IMR-90 (cell line): Measurements from ENCODE around the gene MYL4. TPM values are rescaled to one million over a fixed set of nuclear protein-coding genes. Genes with fewer than 3 reads are reported as not detected.

Experiments used
- ATAC-seq: fragments of 200-7000 bp; cut with Tn5 transposase; 2 replicates; pipeline ENCODE4 v1.9.1; 2020; ENCODE audit warnings: low read depth, mild to moderate bottlenecking, moderate library complexity
- BruUV-seq: library from RNA; stranded (reverse); fragments of 400-500 nt; replicated peaks from 2 replicates; lab custom pipeline; 2021; lab: Mats Ljungman, UMichigan
- CTCF ChIA-PET: fragments of 300-600 bp; formaldehyde crosslinking; extraction: SDS; loops from one replicate; lab custom pipeline; 2021; ENCODE audit warnings: antibody characterized with exemption; lab: Yijun Ruan, JAX
- POLR2A ChIA-PET: fragments of 300-600 bp; sonication (Branson Sonifier 250); formaldehyde crosslinking; loops from one replicate; lab custom pipeline; 2022; ENCODE audit warnings: antibody characterized with exemption; ENCODE audit not compliant: unreplicated experiment; lab: Charles Lee
- DNase-seq: peaks from one replicate; pipeline ENCODE4 v3.0.0; 2013
- H2AFZ ChIP-seq: replicated peaks from 2 replicates; pipeline ENCODE3; 2013; ENCODE audit warnings: low read length, mild to moderate bottlenecking; ENCODE audit not compliant: poor library complexity
- H2AK5ac ChIP-seq: 2 replicates; pipeline ENCODE4 v1.6.1; 2013; ENCODE audit warnings: low read depth, low read length, inconsistent platforms
- H2AK9ac ChIP-seq: replicated peaks from 2 replicates; pipeline ENCODE3; 2013; ENCODE audit warnings: mild to moderate bottlenecking, low read depth, low read length, moderate library complexity; ENCODE audit not compliant: poor library complexity
- H2BK120ac ChIP-seq: 2 replicates; pipeline ENCODE4 v1.6.1; 2013; ENCODE audit warnings: low read depth, low read length, inconsistent platforms
- H2BK15ac ChIP-seq: 3 replicates; pipeline ENCODE4 v1.6.1; 2013; ENCODE audit warnings: low read depth, low read length, inconsistent platforms
- H2BK20ac ChIP-seq: 2 replicates; pipeline ENCODE4 v1.6.1; 2013; ENCODE audit warnings: low read depth, mild to moderate bottlenecking, inconsistent platforms, low read length, moderate library complexity
- H2BK5ac ChIP-seq: 2 replicates; pipeline ENCODE4 v1.6.1; 2013; ENCODE audit warnings: mild to moderate bottlenecking, low read depth, low read length, inconsistent platforms; ENCODE audit not compliant: poor library complexity, severe bottlenecking
- H3K14ac ChIP-seq: replicated peaks from 2 replicates; pipeline ENCODE4 v1.6.1; 2013; ENCODE audit warnings: low read depth, low read length, inconsistent platforms
- H3K18ac ChIP-seq: 2 replicates; pipeline ENCODE4 v1.6.1; 2013; ENCODE audit warnings: low read depth, low read length, control low read depth
- H3K23ac ChIP-seq: 2 replicates; pipeline ENCODE4 v1.6.1; 2013; ENCODE audit warnings: low read depth, low read length, inconsistent platforms
- H3K27ac ChIP-seq: 2 replicates; pipeline ENCODE4 v1.5.1; 2013; ENCODE audit warnings: mild to moderate bottlenecking, control low read depth, low read length; ENCODE audit not compliant: insufficient read depth
- H3K27me3 ChIP-seq: 2 replicates; pipeline ENCODE4 v1.6.1; 2013; ENCODE audit warnings: low read length; ENCODE audit not compliant: control insufficient read depth, insufficient read depth
- H3K36me3 ChIP-seq: 2 replicates; pipeline ENCODE4 v1.6.1; 2013; ENCODE audit warnings: low read length, mixed read lengths; ENCODE audit not compliant: control insufficient read depth, insufficient read depth
- H3K4ac ChIP-seq: 2 replicates; pipeline ENCODE4 v1.6.1; 2013; ENCODE audit warnings: low read depth, low read length, inconsistent platforms
- H3K4me1 ChIP-seq: 2 replicates; pipeline ENCODE4 v1.6.1; 2013; ENCODE audit warnings: low read length, mixed read lengths; ENCODE audit not compliant: control insufficient read depth, insufficient read depth
- H3K4me2 ChIP-seq: 2 replicates; pipeline ENCODE4 v1.6.1; 2013; ENCODE audit warnings: low read depth, mild to moderate bottlenecking, control low read depth, low read length, moderate library complexity
- H3K4me3 ChIP-seq: 2 replicates; pipeline ENCODE4 v1.5.1; 2013; ENCODE audit warnings: low read depth, mild to moderate bottlenecking, control low read depth, low read length, moderate library complexity; ENCODE audit not compliant: insufficient read depth
- H3K56ac ChIP-seq: 2 replicates; pipeline ENCODE4 v1.6.1; 2013; ENCODE audit warnings: low read length, inconsistent platforms; ENCODE audit not compliant: insufficient read depth; ENCODE audit errors: extremely low read depth
- H3K79me1 ChIP-seq, 2 experiments: 2 replicates each; pipeline ENCODE4 v1.6.1; 2013; ENCODE audit warnings: low read length in 2 of 2, inconsistent platforms in 1 of 2, low read depth in 1 of 2
- H3K9ac ChIP-seq: 2 replicates; pipeline ENCODE4 v1.6.1; 2013; ENCODE audit warnings: low read depth, low read length, control low read depth
- H3K9me1 ChIP-seq: 2 replicates; pipeline ENCODE4 v1.6.1; 2013; ENCODE audit warnings: low read length, inconsistent platforms; ENCODE audit not compliant: insufficient read depth
- H3K9me3 ChIP-seq: 2 replicates; pipeline ENCODE4 v1.6.1; 2013; ENCODE audit warnings: low read length; ENCODE audit not compliant: control insufficient read depth, insufficient read depth
- H4K20me1 ChIP-seq: 2 replicates; pipeline ENCODE4 v1.6.1; 2013; ENCODE audit warnings: low read length, inconsistent platforms; ENCODE audit not compliant: insufficient read depth
- H4K5ac ChIP-seq: 2 replicates; pipeline ENCODE4 v1.6.1; 2013; ENCODE audit warnings: mild to moderate bottlenecking, low read depth, low read length, control low read depth
- H4K8ac ChIP-seq, 2 experiments: 2 replicates each; pipeline ENCODE4 v1.6.1; 2013; ENCODE audit warnings: low read depth in 2 of 2, low read length in 2 of 2, control low read depth in 1 of 2, inconsistent platforms in 1 of 2
- H4K91ac ChIP-seq: 2 replicates; pipeline ENCODE4 v1.6.1; 2013; ENCODE audit warnings: low read depth, low read length, inconsistent platforms; ENCODE audit not compliant: insufficient read depth
- RCOR1 ChIP-seq: IDR thresholded peaks from 2 replicates; pipeline ENCODE4 v1.6.1; 2012; ENCODE audit warnings: mild to moderate bottlenecking, low read length, improper control_type of control experiment; ENCODE audit not compliant: insufficient replicate concordance
- WGBS, 2 experiments: methylation state at CpG; one replicate each; pipeline versions ENCODE4 v1.1.5 to v1.1.7; 2013; ENCODE audit warnings: missing lambda C conversion rate in 2 of 2; ENCODE audit not compliant: insufficient read length in 1 of 2; ENCODE audit errors: extremely low coverage in 2 of 2; 5-methylcytosine and 5-hydroxymethylcytosine counted together
- dilution Hi-C: fragments of 300-500 bp; cut with HindIII; formaldehyde crosslinking; loops from one replicate; pipeline ENCODE4 v1.14.3; 2018; ENCODE audit warnings: low sequenced_read_pairs; ENCODE audit not compliant: unreplicated experiment
- in situ Hi-C: fragments of 300-500 bp; cut with MboI; formaldehyde crosslinking; loops from 3 replicates; pipeline ENCODE4 v1.14.3; 2019; ENCODE audit warnings: low sequenced_read_pairs, inconsistent platforms, mixed read lengths
- intact Hi-C: fragments of 100-400 bp; cut with micrococcal nuclease; formaldehyde crosslinking; loops from 2 replicates; pipeline ENCODE4 v1.10.0; 2022
- polyA plus RNA-seq, 3 experiments: library from polyadenylated mRNA; depleted of rRNA; stranded (reverse); fragments of >200 nt; gene quantifications; 2 replicates each; pipeline ENCODE4 v1.2.3, GENCODE V29; 2012; ENCODE audit warnings: low replicate concordance in 1 of 3
- total RNA-seq: library from RNA; depleted of rRNA; stranded (reverse); fragments of >200 nt; gene quantifications from 2 replicates; pipeline ENCODE4 v1.2.3, GENCODE V29; 2012

The MYL4 gene
- total and polyA plus RNA-seq, 2 of the 4 experiments (the other 2 are of a cell fraction): not detected

- peak overlapping the region; percentile 78 for H3K14ac ChIP-seq
- H3K4me3 ChIP-seq: no peak overlapping the region
- H2AK9ac ChIP-seq: peak overlapping the region; percentile 59
- peak overlapping the region; percentile 86 for H2AK5ac ChIP-seq
- ChIA-PET POLR2A (no interaction called here), CTCF (interaction anchor here (0.9 to 1.5 kb wide), 3 partner anchors 10 to 74 kb away, joined by 3 to 5 read pairs (median 4); no protein-coding TSS in a partner anchor)
- H3K4me2 ChIP-seq: no peak overlapping the region
- peak overlapping the region; percentile 57 for H3K18ac ChIP-seq
- in situ Hi-C loops (no loop called here), dilution Hi-C loops (no loop called here), intact Hi-C loops (no loop called here)
- no peak for ATAC-seq
- no peaks in the 10 kb centered on the region; the same call in 1 of the 2 replicates for H3K9me3 ChIP-seq
- TF ChIP-seq RCOR1: no peak
- peak overlapping the region; percentile 57 for H2AFZ ChIP-seq
- peaks cover 13% of the 10 kb centered on the region for H3K9me1 ChIP-seq
- no peaks in the 10 kb centered on the region for H3K79me1 ChIP-seq
- H2BK15ac ChIP-seq: peak overlapping the region; percentile 89
- H2BK120ac ChIP-seq: peak overlapping the region; percentile 97
- H2BK5ac ChIP-seq: peak overlapping the region; percentile 86
- H2BK20ac ChIP-seq: peak overlapping the region; percentile 88; the same call in 1 of the 2 replicates
- no peaks in the 10 kb centered on the region for H4K20me1 ChIP-seq
- no peaks in the 10 kb centered on the region for H3K36me3 ChIP-seq
- peaks cover 9% of the 10 kb centered on the region for H3K4me1 ChIP-seq
- no peak for DNase-seq
- BruUV-seq: no TSS peak
- 40% methylated on average over 1 of the region's 3 CpGs; no CpG with 5 or more reads in 1 of the 2 experiments for WGBS, 2 experiments
- no peak overlapping the region for H3K9ac ChIP-seq
- peak overlapping the region; percentile 78 for H4K91ac ChIP-seq
- H3K4ac ChIP-seq: peak overlapping the region; percentile 97; the same call in 1 of the 2 replicates
- H3K27ac ChIP-seq: no peak overlapping the region; the same call in 1 of the 2 replicates
- peak overlapping the region; percentile 46 for H4K5ac ChIP-seq
- no peaks in the 10 kb centered on the region for H3K27me3 ChIP-seq
- no peak overlapping the region for H3K56ac ChIP-seq
- no peak overlapping the region for H3K23ac ChIP-seq
- peak overlapping the region; percentile 14 to 88; a peak in 3 of 4 replicates for H4K8ac ChIP-seq
These were observed 31.7 kb downstream of the MYL4 start for GRCh38 chr17:47240806-47241205.
